HepG2 (cell line): ENCODE results near the gene CD9. TPM values are rescaled to one million over a fixed set of nuclear protein-coding genes. Genes with fewer than 3 reads are reported as not detected.

Source experiments
- ATAC-seq: fragments of 200-7000 bp; cut with Tn5 transposase; 3 replicates; pipeline ENCODE4 v1.9.1; 2020; ENCODE audit warnings: mild to moderate bottlenecking, moderate library complexity
- BruUV-seq: library from RNA; stranded (reverse); fragments of 400-500 nt; replicated peaks from 2 replicates; lab custom pipeline; 2021; lab: Mats Ljungman, UMichigan
- CTCF ChIA-PET: fragments of 300-600 bp; formaldehyde crosslinking; extraction: SDS; loops from one replicate; lab custom pipeline; 2021; ENCODE audit warnings: low total read pairs, inconsistent platforms, low intra/inter-chr PET ratio; lab: Yijun Ruan, JAX
- POLR2A ChIA-PET: fragments of 350-600 bp; sonication (Branson Sonifier 250); formaldehyde crosslinking; loops from one replicate; lab custom pipeline; 2020; ENCODE audit warnings: antibody characterized with exemption, inconsistent platforms; lab: Yijun Ruan, JAX
- DNase-seq: peaks from one replicate; pipeline ENCODE4 v3.0.0-alpha.2; 2015; ENCODE audit warnings: low spot score
- FAIRE-seq: peaks from 3 replicates; lab custom pipeline; 2011; peaks lifted over from hg19 to GRCh38; lab: Jason Lieb, UNC
- H2AFZ ChIP-seq: one replicate; pipeline ENCODE4 v1.6.1; 2011; ENCODE audit warnings: low read length, inconsistent platforms
- H3K27ac ChIP-seq: fragments of 300-600 bp; 3 replicates; pipeline ENCODE4 v1.8.0; 2011; ENCODE audit warnings: mixed run types, mild to moderate bottlenecking, mixed read lengths, low read length, inconsistent platforms; ENCODE audit not compliant: insufficient read depth; ENCODE audit errors: extremely low read length
- H3K27me3 ChIP-seq, 2 experiments: fragments of 200-600 bp in 1 of 2; 2 replicates in 1 of 2; 3 replicates in 1 of 2; pipeline versions ENCODE4 v1.6.0 to v1.8.0; 2011; ENCODE audit warnings: low read length in 2 of 2, mild to moderate bottlenecking in 2 of 2, moderate library complexity in 2 of 2, inconsistent platforms in 1 of 2; ENCODE audit not compliant: insufficient read depth in 2 of 2, control insufficient read depth in 1 of 2
- H3K36me3 ChIP-seq, 2 experiments: fragments of 200-600 bp in 1 of 2; replicated peaks in 1 of 2; 2 replicates in 1 of 2; 3 replicates in 1 of 2; pipeline versions ENCODE4 v1.5.1 to v1.8.0; 2011; ENCODE audit warnings: low read length in 2 of 2, inconsistent platforms in 1 of 2; ENCODE audit not compliant: insufficient read depth in 2 of 2, control insufficient read depth in 1 of 2
- H3K4me1 ChIP-seq: 2 replicates; pipeline ENCODE4 v1.5.1; 2012; ENCODE audit warnings: low read length, inconsistent platforms; ENCODE audit not compliant: insufficient read depth
- H3K4me2 ChIP-seq: 2 replicates; pipeline ENCODE4 v1.6.0; 2011; ENCODE audit warnings: low read depth, low read length, inconsistent platforms
- H3K4me3 ChIP-seq, 3 experiments: fragments of 200-600 bp in 1 of 3; sonication (generic), shearing (Covaris generic) in 1 of 3; replicated peaks in 1 of 3; 2 replicates each; pipeline ENCODE4 v1.5.1; 2011 to 2016; ENCODE audit warnings: low read length in 3 of 3, inconsistent platforms in 2 of 3, low read depth in 2 of 3, mild to moderate bottlenecking in 2 of 3, control low read depth in 1 of 3, mixed read lengths in 1 of 3; ENCODE audit not compliant: insufficient read depth in 1 of 3
- H3K79me2 ChIP-seq: one replicate; pipeline ENCODE4 v1.6.1; 2011; ENCODE audit warnings: low read length, inconsistent platforms; ENCODE audit not compliant: insufficient read depth
- H3K9ac ChIP-seq: 2 replicates; pipeline ENCODE4 v1.6.0; 2011; ENCODE audit warnings: mild to moderate bottlenecking, low read depth, low read length, inconsistent platforms; ENCODE audit not compliant: insufficient read depth
- H3K9me3 ChIP-seq: 2 replicates; pipeline ENCODE4 v1.5.1; 2012; ENCODE audit warnings: mild to moderate bottlenecking, low read length
- H4K20me1 ChIP-seq: 2 replicates; pipeline ENCODE4 v1.6.0; 2011; ENCODE audit warnings: inconsistent platforms, mild to moderate bottlenecking, low read length, moderate library complexity; ENCODE audit not compliant: insufficient read depth
- ARNTL ChIP-seq: sonication (generic); formaldehyde crosslinking; IDR thresholded peaks from 2 replicates; pipeline ENCODE4 v1.4.0; 2020; ENCODE audit warnings: mild to moderate bottlenecking, missing genetic modification reagents
- CBFB ChIP-seq: sonication (generic); formaldehyde crosslinking; IDR thresholded peaks from 2 replicates; pipeline ENCODE4 v1.4.0; 2020; ENCODE audit warnings: missing genetic modification reagents
- CBX5 ChIP-seq: sonication (generic); formaldehyde crosslinking; IDR thresholded peaks from 2 replicates; pipeline ENCODE4 v1.4.0; 2020; ENCODE audit warnings: missing genetic modification reagents, borderline replicate concordance
- KLF16 ChIP-seq, 2 experiments: sonication (generic) in 1 of 2; formaldehyde crosslinking in 1 of 2; IDR thresholded peaks; 2 replicates each; pipeline versions ENCODE4 v1.6.1 to v1.8.0; 2016 to 2023; ENCODE audit warnings: missing genetic modification reagents in 2 of 2, missing compliant biosample characterization in 1 of 2
- MBNL3 ChIP-seq: fragments of 250-450 bp; sonication (Bioruptor Pico); conservative IDR thresholded peaks from 2 replicates; pipeline ENCODE4 v1.8.0; 2022; ENCODE audit warnings: mild to moderate bottlenecking, inconsistent platforms
- MYNN ChIP-seq: sonication (generic); formaldehyde crosslinking; IDR thresholded peaks from 2 replicates; pipeline ENCODE4 v1.4.0; 2020; ENCODE audit warnings: mild to moderate bottlenecking, low read depth, missing genetic modification reagents
- NRL ChIP-seq: sonication (generic); formaldehyde crosslinking; IDR thresholded peaks from 2 replicates; pipeline ENCODE4 v1.5.0; 2020; ENCODE audit warnings: missing genetic modification reagents, mild to moderate bottlenecking, moderate library complexity, borderline replicate concordance
- RNF2 ChIP-seq: fragments of 450-650 bp; conservative IDR thresholded peaks from 2 replicates; pipeline ENCODE4 v1.6.1; 2016; ENCODE audit warnings: low read depth
- TBL1XR1 ChIP-seq: fragments of 150-350 bp; IDR thresholded peaks from 2 replicates; pipeline ENCODE4 v1.6.1; 2014; ENCODE audit warnings: borderline replicate concordance, low read length; ENCODE audit not compliant: partially characterized antibody
- TEAD3 ChIP-seq: optimal IDR thresholded peaks from 2 replicates; pipeline ENCODE3; 2016; ENCODE audit warnings: borderline replicate concordance
- ZBTB43 ChIP-seq: sonication (generic); formaldehyde crosslinking; conservative IDR thresholded peaks from 2 replicates; pipeline ENCODE4 v1.4.0; 2020; ENCODE audit warnings: missing genetic modification reagents
- ZEB1 ChIP-seq: IDR thresholded peaks from 2 replicates; pipeline ENCODE4 v1.6.1; 2012; ENCODE audit warnings: mild to moderate bottlenecking, low read depth, inconsistent platforms; ENCODE audit not compliant: insufficient replicate concordance
- ZMYM2 ChIP-seq: sonication (generic); formaldehyde crosslinking; IDR thresholded peaks from 2 replicates; pipeline ENCODE4 v1.8.0; 2022; ENCODE audit warnings: mild to moderate bottlenecking, missing genetic modification reagents
- ZNF253 ChIP-seq: sonication (generic); formaldehyde crosslinking; IDR thresholded peaks from 2 replicates; pipeline ENCODE4 v1.8.0; 2022; ENCODE audit warnings: mild to moderate bottlenecking, missing genetic modification reagents, borderline replicate concordance
- ZNF33A ChIP-seq: sonication (generic); formaldehyde crosslinking; IDR thresholded peaks from 2 replicates; pipeline ENCODE4 v1.5.1; 2020; ENCODE audit warnings: missing genetic modification reagents, mild to moderate bottlenecking, moderate library complexity, borderline replicate concordance
- ZNF746 ChIP-seq: sonication (generic); formaldehyde crosslinking; IDR thresholded peaks from 2 replicates; pipeline ENCODE4 v1.8.0; 2022; ENCODE audit warnings: mild to moderate bottlenecking, missing genetic modification reagents
- ZNF776 ChIP-seq: sonication (generic); formaldehyde crosslinking; IDR thresholded peaks from 2 replicates; pipeline ENCODE4 v1.4.0; 2020; ENCODE audit warnings: mild to moderate bottlenecking, missing genetic modification reagents
- ZNF781 ChIP-seq: sonication (generic); formaldehyde crosslinking; IDR thresholded peaks from 2 replicates; pipeline ENCODE4 v1.5.1; 2020; ENCODE audit warnings: borderline replicate concordance, mild to moderate bottlenecking, missing genetic modification reagents; ENCODE audit errors: not compliant biosample characterization
- WGBS: methylation state at CpG from one replicate; pipeline ENCODE4 v1.1.6; 2017; ENCODE audit warnings: low lambda C conversion rate; 5-methylcytosine and 5-hydroxymethylcytosine counted together
- in situ Hi-C: cut with HindIII; loops from 2 replicates; pipeline ENCODE4 v1.10.0; 2017; ENCODE audit warnings: low pct_unique_long_range_greater_than_20kb; ENCODE audit not compliant: extremely low pct_ligation_motif_present
- intact Hi-C: fragments of 100-400 bp; cut with micrococcal nuclease; formaldehyde crosslinking; loops from one replicate; pipeline ENCODE4 v1.10.0; 2022; ENCODE audit not compliant: unreplicated experiment
- polyA plus RNA-seq, 8 experiments: library from polyadenylated mRNA; depleted of rRNA in 3 of 8; stranded (reverse) in 7 of 8; unstranded in 1 of 8; fragments of >200 nt; fragmentation: Illumina TruSeq in 4 of 8; extraction: Trizol in 4 of 8; gene quantifications; 2 replicates each; pipeline versions ENCODE4 v1.2.1 to v1.2.3, GENCODE V29; 2011 to 2016; ENCODE audit warnings: low read depth in 4 of 8, missing spikeins in 1 of 8, mixed read lengths in 1 of 8; ENCODE audit not compliant: insufficient read depth in 1 of 8
- total RNA-seq, 5 experiments: library from RNA; depleted of rRNA; stranded (reverse); fragments of >200 nt; fragmentation: Illumina TruSeq; extraction: Trizol; gene quantifications; 2 replicates each; pipeline ENCODE4 v1.2.3, GENCODE V29; 2016; ENCODE audit warnings: low read depth in 1 of 5
- TF ChIP-seq, protein P1 (sequence below): IDR thresholded peaks from 2 replicates; pipeline ENCODE4 v1.6.1; 2016; ENCODE audit warnings: missing genetic modification reagents, missing compliant biosample characterization

The CD9 gene
- total and polyA plus RNA-seq, 2 of the 13 experiments (the other 11 are each of a cell fraction or from before 2014, with no cell fraction given) = 5.8 to 38.3 TPM

GRCh38 chr12:6234214-6234613 is 34.0 kb downstream of the CD9 start:
- TF ChIP-seq ZMYM2 (CRISPR knock-in tag) = no peak
- TF ChIP-seq ZNF781 (CRISPR knock-in tag) = no peak
- TF ChIP-seq ZNF776 = no peak
- no peak for TF ChIP-seq ARNTL (CRISPR knock-in tag)
- no peak for TF ChIP-seq ZNF253 (CRISPR knock-in tag)
- TF ChIP-seq MBNL3 = no peak
- no peak for TF ChIP-seq ZEB1
- TF ChIP-seq, all 625 proteins: peak for 0
- DNase-seq = no peak
- no peaks in the 10 kb centered on the region for H4K20me1 ChIP-seq
- intact Hi-C loops = loop anchor here (5.0 kb wide), 1 partner anchor 33 kb away; no protein-coding TSS in a partner anchor
- ATAC-seq = no peak
- no peaks in the 10 kb centered on the region for H3K9me3 ChIP-seq
- no peaks in the 10 kb centered on the region; a peak in 1 of 5 replicates for H3K27me3 ChIP-seq
- H3K36me3 ChIP-seq = peaks cover 0 to 5% of the 10 kb centered on the region in 2 experiments; a peak in 2 of 5 replicates
- in situ Hi-C loops = loop anchor here (5.0 kb wide), 2 partner anchors 37 to 43 kb away; no protein-coding TSS in a partner anchor
- CTCF ChIA-PET = no interaction called here
- H3K79me2 ChIP-seq = no peaks in the 10 kb centered on the region
- no peak overlapping the region for H3K4me2 ChIP-seq
- POLR2A ChIA-PET = interaction anchor here (1.3 kb wide), 1 partner anchor 8 kb away, joined by 4 read pairs; no protein-coding TSS in a partner anchor
- H2AFZ ChIP-seq = no peak overlapping the region
- no peak overlapping the region for H3K9ac ChIP-seq
- no TSS peak for BruUV-seq
- peaks cover 79% of the 10 kb centered on the region for H3K4me1 ChIP-seq
- H3K27ac ChIP-seq = no peak overlapping the region
- no peak for FAIRE-seq
- WGBS = 97% methylated on average over 3 of the region's 3 CpGs
- H3K4me3 ChIP-seq = no peak overlapping the region

DNA sequence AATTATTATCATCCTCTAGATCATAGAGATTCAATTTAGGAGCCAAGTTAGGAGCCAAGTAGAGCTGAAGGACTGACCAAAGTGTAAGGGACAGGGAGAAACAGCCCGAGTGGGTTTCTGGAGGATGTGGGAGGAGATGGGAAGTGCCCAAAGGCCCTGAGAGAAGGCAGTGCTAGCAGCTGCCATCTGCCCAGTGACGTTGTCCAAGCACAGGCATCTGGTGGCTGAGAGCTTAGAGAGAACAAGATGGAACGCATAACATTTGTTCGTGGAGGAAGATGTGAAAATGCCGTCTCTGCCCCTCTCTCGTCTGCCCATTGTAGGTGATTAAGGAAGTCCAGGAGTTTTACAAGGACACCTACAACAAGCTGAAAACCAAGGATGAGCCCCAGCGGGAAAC is 34.7 kb downstream of the CD9 start:
- H3K4me1 ChIP-seq = peaks cover 72% of the 10 kb centered on the region
- no peak for DNase-seq
- H3K9me3 ChIP-seq = no peaks in the 10 kb centered on the region
- no peak overlapping the region for H3K4me3 ChIP-seq
- ATAC-seq = no peak
- no TSS peak for BruUV-seq
- FAIRE-seq = no peak
- H3K79me2 ChIP-seq = no peaks in the 10 kb centered on the region
- intact Hi-C loops (loop anchor here (5.0 kb wide), 1 partner anchor 32 kb away; no protein-coding TSS in a partner anchor), in situ Hi-C loops (loop anchor here (5.0 kb wide), 2 partner anchors 38 to 42 kb away; no protein-coding TSS in a partner anchor)
- 93% methylated on average over 7 of the region's 7 CpGs for WGBS
- no peak overlapping the region for H3K27ac ChIP-seq
- CTCF ChIA-PET = no interaction called here
- H4K20me1 ChIP-seq = no peaks in the 10 kb centered on the region
- H3K9ac ChIP-seq = no peak overlapping the region
- H3K27me3 ChIP-seq = no peaks in the 10 kb centered on the region; a peak in 1 of 5 replicates
- H2AFZ ChIP-seq = no peak overlapping the region
- H3K4me2 ChIP-seq = no peak overlapping the region; the same call in 1 of the 2 replicates
- H3K36me3 ChIP-seq = peaks cover 0 to 5% of the 10 kb centered on the region in 2 experiments; a peak in 2 of 5 replicates
- POLR2A ChIA-PET = interaction anchor here (1.3 kb wide), 2 partner anchors 9 to 53 kb away, joined by 4 to 5 read pairs; no protein-coding TSS in a partner anchor
- TF ChIP-seq TEAD3 (no peak), CBFB (CRISPR knock-in tag) (no peak), ZBTB43 (no peak), TBL1XR1 (no peak), NRL (CRISPR knock-in tag) (no peak), ZNF746 (no peak), ZNF33A (CRISPR knock-in tag) (no peak), CBX5 (no peak), MYNN (CRISPR knock-in tag) (no peak), KLF16 (CRISPR knock-in tag; IDR thresholded peaks at IDR 0.05) (no peak), RNF2 (no peak)
- TF ChIP-seq, protein P1, sequence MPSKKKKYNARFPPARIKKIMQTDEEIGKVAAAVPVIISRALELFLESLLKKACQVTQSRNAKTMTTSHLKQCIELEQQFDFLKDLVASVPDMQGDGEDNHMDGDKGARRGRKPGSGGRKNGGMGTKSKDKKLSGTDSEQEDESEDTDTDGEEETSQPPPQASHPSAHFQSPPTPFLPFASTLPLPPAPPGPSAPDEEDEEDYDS (CRISPR knock-in tag) = no peak
